HEK293 (cell line): ENCODE results near the gene PRG3.

Experiments used
- CTCF ChIA-PET: fragments of 350-600 bp; formaldehyde crosslinking; extraction: SDS; loops from one replicate; lab custom pipeline; 2021; ENCODE audit warnings: antibody characterized with exemption; lab: Yijun Ruan, JAX
- POLR2A ChIA-PET: fragments of 300-600 bp; formaldehyde crosslinking; extraction: SDS; loops from one replicate; lab custom pipeline; 2020; ENCODE audit warnings: antibody characterized with exemption, inconsistent platforms; lab: Yijun Ruan, JAX
- H3K27ac ChIP-seq: fragments of 200-500 bp; sonication (Bioruptor generic); 2 replicates; pipeline ENCODE4 v1.5.1; 2014; ENCODE audit warnings: low read depth, low read length, control low read depth, inconsistent platforms; ENCODE audit errors: extremely low read depth
- H3K36me3 ChIP-seq, 2 experiments: fragments of 200-500 bp in 1 of 2; sonication (Bioruptor generic) in 1 of 2; 1 replicate in 1 of 2; 2 replicates in 1 of 2; pipeline ENCODE4 v1.5.1; 2014 to 2017; ENCODE audit warnings: inconsistent platforms in 2 of 2, low read length in 2 of 2; ENCODE audit not compliant: control insufficient read depth in 2 of 2, insufficient read depth in 1 of 2
- H3K4me1 ChIP-seq: fragments of 200-500 bp; sonication (Bioruptor generic); 2 replicates; pipeline ENCODE4 v1.5.1; 2014; ENCODE audit warnings: mild to moderate bottlenecking, low read length, inconsistent platforms; ENCODE audit not compliant: control insufficient read depth, insufficient read depth
- H3K4me3 ChIP-seq: 2 replicates; pipeline ENCODE4 v1.5.1; 2011; ENCODE audit warnings: low read depth, mild to moderate bottlenecking, control low read depth, low read length, moderate library complexity
- H3K9me3 ChIP-seq: fragments of 200-500 bp; sonication (Bioruptor generic); 2 replicates; pipeline ENCODE4 v1.5.1; 2014; ENCODE audit warnings: low read depth, low read length, inconsistent platforms; ENCODE audit not compliant: control insufficient read depth, insufficient read depth
- GLIS1 ChIP-seq: fragments of 450-650 bp; formaldehyde crosslinking; IDR thresholded peaks from 2 replicates; pipeline ENCODE4 v1.5.1; 2016; ENCODE audit warnings: missing biosample characterization, missing genetic modification characterization
- HOXA7 ChIP-seq: sonication (generic); formaldehyde crosslinking; IDR thresholded peaks from 2 replicates; pipeline ENCODE4 v1.8.1; 2022; ENCODE audit warnings: missing genetic modification reagents, borderline replicate concordance
- PRDM10 ChIP-seq: fragments of 450-650 bp; formaldehyde crosslinking; IDR thresholded peaks from 2 replicates; pipeline ENCODE4 v1.5.1; 2016; ENCODE audit warnings: missing biosample characterization, missing genetic modification characterization
- PRDM2 ChIP-seq: fragments of 450-650 bp; formaldehyde crosslinking; IDR thresholded peaks from 2 replicates; pipeline ENCODE4 v1.5.1; 2016; ENCODE audit warnings: missing biosample characterization, missing genetic modification characterization, borderline replicate concordance
- ZBTB21 ChIP-seq: fragments of 450-650 bp; formaldehyde crosslinking; IDR thresholded peaks from 2 replicates; pipeline ENCODE4 v1.5.1; 2017; ENCODE audit warnings: missing biosample characterization, missing genetic modification characterization
- ZBTB48 ChIP-seq: fragments of 450-650 bp; formaldehyde crosslinking; IDR thresholded peaks from 2 replicates; pipeline ENCODE4 v1.5.1; 2016; ENCODE audit warnings: missing biosample characterization, missing genetic modification characterization
- ZFP3 ChIP-seq: fragments of 450-650 bp; formaldehyde crosslinking; IDR thresholded peaks from 2 replicates; pipeline ENCODE4 v1.5.1; 2016; ENCODE audit warnings: low read depth, missing biosample characterization, missing genetic modification characterization
- ZIC2 ChIP-seq: fragments of 450-650 bp; formaldehyde crosslinking; IDR thresholded peaks from 2 replicates; pipeline ENCODE4 v1.5.1; 2016; ENCODE audit warnings: missing biosample characterization, missing genetic modification characterization
- ZNF114 ChIP-seq: fragments of 450-650 bp; formaldehyde crosslinking; IDR thresholded peaks from 2 replicates; pipeline ENCODE4 v1.5.0; 2017; ENCODE audit warnings: missing biosample characterization, missing genetic modification characterization
- ZNF18 ChIP-seq: fragments of 450-650 bp; formaldehyde crosslinking; IDR thresholded peaks from 2 replicates; pipeline ENCODE4 v1.5.1; 2016; ENCODE audit warnings: missing biosample characterization, missing genetic modification characterization
- ZNF362 ChIP-seq: fragments of 450-650 bp; formaldehyde crosslinking; IDR thresholded peaks from 2 replicates; pipeline ENCODE4 v1.5.1; 2016; ENCODE audit warnings: missing biosample characterization, missing genetic modification characterization
- ZNF398 ChIP-seq: fragments of 450-650 bp; formaldehyde crosslinking; IDR thresholded peaks from 2 replicates; pipeline ENCODE4 v1.5.1; 2017; ENCODE audit warnings: missing biosample characterization, missing genetic modification characterization
- ZNF558 ChIP-seq: fragments of 450-650 bp; formaldehyde crosslinking; IDR thresholded peaks from 2 replicates; pipeline ENCODE4 v1.5.1; 2016; ENCODE audit warnings: missing biosample characterization, missing genetic modification characterization
- ZNF626 ChIP-seq: fragments of 450-650 bp; sonication (Bioruptor Pico); formaldehyde crosslinking; IDR thresholded peaks from 2 replicates; pipeline ENCODE4 v1.5.1; 2018; ENCODE audit warnings: missing biosample characterization, missing genetic modification characterization, inconsistent platforms
- ZNF629 ChIP-seq: fragments of 450-650 bp; formaldehyde crosslinking; IDR thresholded peaks from 2 replicates; pipeline ENCODE4 v1.5.1; 2017; ENCODE audit warnings: missing biosample characterization, missing genetic modification characterization
- ZNF639 ChIP-seq: fragments of 450-650 bp; formaldehyde crosslinking; IDR thresholded peaks from 2 replicates; pipeline ENCODE4 v1.5.1; 2016; ENCODE audit warnings: missing biosample characterization, missing genetic modification characterization
- ZNF654 ChIP-seq: fragments of 450-650 bp; formaldehyde crosslinking; IDR thresholded peaks from 2 replicates; pipeline ENCODE4 v1.5.1; 2016; ENCODE audit warnings: low read depth, missing biosample characterization, missing genetic modification characterization

Gene PRG3

GRCh38 chr11:57399221-57399620 is 18.3 kb upstream of the PRG3 start:
- CTCF ChIA-PET = interaction anchor here (0.8 to 2.0 kb wide), 3 partner anchors 15 to 58 kb away, joined by 3 to 6 read pairs (median 3); no protein-coding TSS in a partner anchor
- TF ChIP-seq PRDM10 (tag by site-specific recombination) (no peak), GLIS1 (no peak), ZIC2 (tag by site-specific recombination) (no peak), ZBTB48 (tag by site-specific recombination) (no peak), ZNF398 (tag by site-specific recombination) (no peak), ZNF639 (tag by site-specific recombination) (no peak), ZNF626 (no peak), ZNF629 (tag by site-specific recombination) (no peak), ZNF362 (no peak), ZNF114 (tag by site-specific recombination) (no peak), HOXA7 (no peak), PRDM2 (tag by site-specific recombination) (no peak), ZBTB21 (tag by site-specific recombination) (no peak), ZNF558 (tag by site-specific recombination) (no peak), ZNF654 (tag by site-specific recombination) (no peak), ZFP3 (tag by site-specific recombination) (no peak), ZNF18 (tag by site-specific recombination) (no peak)
- no peaks in the 10 kb centered on the region for H3K36me3 ChIP-seq
- no peak overlapping the region for H3K27ac ChIP-seq
- no peaks in the 10 kb centered on the region for H3K4me1 ChIP-seq
- H3K9me3 ChIP-seq = no peaks in the 10 kb centered on the region
- no peak overlapping the region for H3K4me3 ChIP-seq
- POLR2A ChIA-PET = no interaction called here
